Cardiac muscle cell (in vitro differentiated cells and primary cell): ENCODE results near the gene UBR4. TPM values are rescaled to one million over a fixed set of nuclear protein-coding genes. Genes with fewer than 3 reads are reported as not detected.
A peak's percentile ranks its signal among the peaks of the same experiment; 100 is the strongest.

Source experiments
- DNase-seq, 2 donors: peaks; one replicate each; pipeline versions ENCODE4 v3.0.0 to v3.0.0-alpha.2; 2010 to 2017; ENCODE audit warnings: low read depth in 1 of 2, low spot score in 1 of 2
- H3K27ac ChIP-seq: fragments of 200-600 bp; sonication (generic); 2 replicates; pipeline ENCODE4 v1.5.1; 2016
- H3K27me3 ChIP-seq: fragments of 200-600 bp; sonication (generic); 2 replicates; pipeline ENCODE4 v1.6.0; 2016; ENCODE audit warnings: control low read depth
- H3K36me3 ChIP-seq: fragments of 200-600 bp; sonication (generic); 2 replicates; pipeline ENCODE4 v1.5.1; 2016; ENCODE audit warnings: control low read depth
- H3K4me1 ChIP-seq: fragments of 200-600 bp; sonication (generic); 2 replicates; pipeline ENCODE4 v1.8.1; 2017; ENCODE audit warnings: low read depth, mild to moderate bottlenecking, mixed run types
- H3K4me3 ChIP-seq: fragments of 200-600 bp; sonication (generic); 2 replicates; pipeline ENCODE4 v1.5.1; 2016; ENCODE audit warnings: mild to moderate bottlenecking
- H3K9me3 ChIP-seq: fragments of 200-600 bp; sonication (generic); 2 replicates; pipeline ENCODE4 v1.5.1; 2017; ENCODE audit warnings: low read depth, mild to moderate bottlenecking, control low read depth
- CTCF ChIP-seq: IDR thresholded peaks from 2 replicates; pipeline ENCODE4 v1.5.1; 2012; ENCODE audit warnings: low read depth, mild to moderate bottlenecking, low read length
- polyA plus RNA-seq: library from polyadenylated mRNA; unstranded; fragments of >200 nt; fragmentation: Nextera tagmentation; extraction: Ambion mirVana; gene quantifications from 2 replicates; pipeline ENCODE4 v1.2.1, GENCODE V29; 2016
- total RNA-seq: library from RNA; depleted of rRNA; stranded (reverse); fragments of >200 nt; gene quantifications from 2 replicates; pipeline ENCODE4 v1.2.3, GENCODE V29; 2016

The UBR4 gene
- total and polyA plus RNA-seq, 2 experiments from 2014 or later: 76.4 to 206 TPM

GRCh38 chr1:19166066-19166465 is 44.0 kb downstream of the UBR4 start:
- TF ChIP-seq CTCF: no peak
- H3K36me3 ChIP-seq: peaks cover 97% of the 10 kb centered on the region

DNA sequence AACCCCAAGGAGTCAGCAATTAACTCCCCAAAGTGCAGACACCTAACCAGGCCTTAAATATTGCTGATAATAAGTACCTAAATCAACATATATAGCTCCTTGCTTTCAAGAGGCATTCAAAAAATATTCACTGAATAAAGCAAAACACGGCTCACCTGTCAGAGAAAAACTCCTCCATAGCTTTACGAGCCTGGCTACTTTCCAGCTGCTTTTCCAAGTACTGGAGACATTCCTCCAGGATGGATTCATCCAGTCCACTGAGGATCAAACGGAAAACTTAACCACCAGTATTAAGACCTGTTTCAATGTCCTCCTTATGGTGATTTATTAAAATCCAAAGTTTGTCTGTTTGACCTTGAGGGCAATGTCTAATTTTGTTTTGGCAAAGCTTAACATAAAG is 44.6 kb downstream of the UBR4 start:
- H3K4me1 ChIP-seq: no peaks in the 10 kb centered on the region
- H3K9me3 ChIP-seq: no peaks in the 10 kb centered on the region
- H3K27me3 ChIP-seq: no peaks in the 10 kb centered on the region
- DNase-seq: no peak
- H3K36me3 ChIP-seq: peaks cover 97% of the 10 kb centered on the region
- no peak for TF ChIP-seq CTCF
- no peak overlapping the region for H3K27ac ChIP-seq
- no peak overlapping the region for H3K4me3 ChIP-seq

More at GRCh38 chr1:19166066-19166465, 44.0 kb downstream of the UBR4 start:
- DNase-seq: no peak
- Histone ChIP-seq H3K27me3 (no peaks in the 10 kb centered on the region), H3K4me3 (no peak overlapping the region), H3K27ac (no peak overlapping the region), H3K9me3 (no peaks in the 10 kb centered on the region), H3K4me1 (no peaks in the 10 kb centered on the region)

DNA sequence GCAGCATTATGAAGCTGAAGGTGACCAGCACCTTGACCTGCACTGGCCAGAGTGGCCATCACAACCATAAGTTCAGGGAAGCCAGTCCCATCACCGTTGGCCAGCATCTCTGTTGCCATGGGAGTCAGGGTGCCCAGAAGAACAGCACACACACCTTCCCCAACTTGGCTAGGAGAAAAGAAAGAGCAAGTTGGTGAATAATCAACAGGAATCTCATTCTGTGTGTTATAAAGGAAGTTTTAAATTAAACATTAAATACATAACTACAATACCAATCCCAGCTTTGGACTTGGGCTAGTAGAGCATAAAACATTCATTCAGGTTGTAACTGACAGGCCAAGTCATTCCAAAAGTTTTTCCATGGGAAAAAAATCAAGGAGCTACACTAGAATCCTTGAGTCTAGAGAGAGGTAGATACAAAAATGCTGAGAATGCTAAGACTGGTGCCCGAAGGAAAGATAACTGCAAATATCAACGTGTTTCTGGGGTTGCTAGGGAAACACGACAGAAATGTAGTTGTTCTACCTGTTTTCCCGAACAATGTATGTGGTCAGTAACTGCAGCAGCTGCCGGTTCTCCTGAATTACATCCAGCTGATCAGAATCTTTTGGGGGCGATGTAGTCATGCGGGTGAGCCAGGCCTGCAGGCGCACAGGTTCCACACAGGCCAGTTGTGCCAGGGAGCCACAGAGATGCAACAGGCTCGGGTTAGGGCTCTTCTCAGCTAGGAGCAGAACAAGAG is 45.6 kb downstream of the UBR4 start:
- Histone ChIP-seq H3K4me3 (no peak overlapping the region), H3K27me3 (no peaks in the 10 kb centered on the region), H3K9me3 (no peaks in the 10 kb centered on the region), H3K4me1 (no peaks in the 10 kb centered on the region), H3K27ac (no peak overlapping the region), H3K36me3 (peaks cover 97% of the 10 kb centered on the region)
- no peak for DNase-seq
- no peak for TF ChIP-seq CTCF

- peak in 1 of 2 donors; percentile 69 for DNase-seq
- no peak overlapping the region for H3K4me3 ChIP-seq
- H3K27ac ChIP-seq: no peak overlapping the region
- H3K36me3 ChIP-seq: peaks cover 99% of the 10 kb centered on the region
- no peak for TF ChIP-seq CTCF
- H3K27me3 ChIP-seq: no peaks in the 10 kb centered on the region
- H3K9me3 ChIP-seq: no peaks in the 10 kb centered on the region
- H3K4me1 ChIP-seq: no peaks in the 10 kb centered on the region
Measured at GRCh38 chr1:19163261-19163660, 46.8 kb downstream of the UBR4 start.

- Histone ChIP-seq H3K4me1 (no peaks in the 10 kb centered on the region), H3K36me3 (peaks cover 100% of the 10 kb centered on the region), H3K27me3 (no peaks in the 10 kb centered on the region)
Measured at GRCh38 chr1:19160831-19161230, 49.2 kb downstream of the UBR4 start.

More at GRCh38 chr1:19160831-19161230, 49.2 kb downstream of the UBR4 start:
- TF ChIP-seq CTCF: no peak
- DNase-seq: no peak
- H3K27ac ChIP-seq: no peak overlapping the region
- no peak overlapping the region for H3K4me3 ChIP-seq
- H3K9me3 ChIP-seq: no peaks in the 10 kb centered on the region
